ENCODE measurements around the gene MRPS12.
A peak's percentile ranks its signal among the peaks of the same experiment; 100 is the strongest.
"Not testable (repeated sequence)": the region's sequence is repeated elsewhere in the genome, so short reads cannot be mapped to it uniquely, and the experiment has no call there.

The MRPS12 gene

GRCh38 chr19:38930776-38931520 is at the start of gene MRPS12:
Gene MRPS12, plus strand, starts transcription at chr19:38930944. Its CDS starts 351 bp downstream, at chr19:38931295.
- H3K4me1 Mint-ChIP-seq (ENCODE audit: low read depth) = peaks cover 39% of the 10 kb centered on the region
- no peak for DNase-seq
- peaks cover 74% of the 10 kb centered on the region for H3K36me3 Mint-ChIP-seq (ENCODE audit: low read depth)

GRCh38 chr19:38883286-38883685 is 47.5 kb upstream of the MRPS12 start:
- Mint-ChIP-seq H3K4me1 (ENCODE audit: low read depth) (peaks cover 14% of the 10 kb centered on the region), H3K4me3 (no peak overlapping the region), H3K36me3 (ENCODE audit: low read depth) (peaks cover 19% of the 10 kb centered on the region), H3K9me3 (no peaks in the 10 kb centered on the region), H3K27ac (peak overlapping the region; percentile 20), H3K27me3 (no peaks in the 10 kb centered on the region)
- DNase-seq = no peak

More at GRCh38 chr19:38930776-38931520, at the start of gene MRPS12:
- H3K9me3 Mint-ChIP-seq = peaks cover 3% of the 10 kb centered on the region
- H3K27me3 Mint-ChIP-seq = no peaks in the 10 kb centered on the region
- peak within 1 kb of the TSS; percentile 99 for H3K27ac Mint-ChIP-seq
- H3K4me3 Mint-ChIP-seq = peak within 1 kb of the TSS; percentile 99

- Mint-ChIP-seq H3K27ac (peak overlapping the region; percentile 48), H3K36me3 (ENCODE audit: low read depth) (peaks cover 27% of the 10 kb centered on the region)
- H3K4me1 Mint-ChIP-seq (ENCODE audit: low read depth); DNase-seq; H3K27me3 Mint-ChIP-seq; H3K9me3 Mint-ChIP-seq; H3K4me3 Mint-ChIP-seq: not testable (repeated sequence)
Observed at GRCh38 chr19:38884691-38885090, 46.1 kb upstream of the MRPS12 start.

- Mint-ChIP-seq H3K27me3 (no peaks in the 10 kb centered on the region), H3K4me1 (ENCODE audit: low read depth) (no peaks in the 10 kb centered on the region), H3K27ac (no peak overlapping the region), H3K4me3 (no peak overlapping the region), H3K9me3 (no peaks in the 10 kb centered on the region), H3K36me3 (ENCODE audit: low read depth) (peaks cover 29% of the 10 kb centered on the region)
- no peak for DNase-seq
Observed at GRCh38 chr19:38888876-38889275, 41.9 kb upstream of the MRPS12 start.

DNA sequence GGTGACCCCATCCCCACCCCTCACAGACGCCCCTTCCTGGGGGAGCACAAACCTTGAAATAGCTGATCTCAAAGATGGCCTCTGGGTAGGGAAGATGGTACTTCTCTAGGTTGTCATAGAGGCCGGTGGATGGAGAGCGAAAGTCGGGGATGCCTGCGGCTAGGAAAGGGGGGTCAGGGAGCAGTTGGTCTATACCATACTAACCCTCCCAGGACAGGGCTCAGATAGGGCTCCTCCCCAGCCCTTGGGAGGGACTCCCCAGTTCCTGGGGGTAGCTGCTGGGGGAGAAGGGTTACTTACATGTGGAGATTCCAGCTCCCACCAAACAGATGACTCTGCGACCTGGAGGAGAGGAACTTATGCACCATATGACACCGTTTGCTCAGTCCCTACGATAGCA is 40.9 kb upstream of the MRPS12 start:
- Mint-ChIP-seq H3K36me3 (ENCODE audit: low read depth) (peaks cover 29% of the 10 kb centered on the region), H3K27me3 (no peaks in the 10 kb centered on the region), H3K27ac (no peak overlapping the region), H3K4me3 (no peak overlapping the region), H3K9me3 (no peaks in the 10 kb centered on the region), H3K4me1 (ENCODE audit: low read depth) (no peaks in the 10 kb centered on the region)
- no peak for DNase-seq

GRCh38 chr19:38890686-38891085 is 40.1 kb upstream of the MRPS12 start:
- no peak overlapping the region for H3K4me3 Mint-ChIP-seq
- H3K4me1 Mint-ChIP-seq (ENCODE audit: low read depth) = no peaks in the 10 kb centered on the region
- no peaks in the 10 kb centered on the region for H3K27me3 Mint-ChIP-seq
- no peak overlapping the region for H3K27ac Mint-ChIP-seq
- H3K36me3 Mint-ChIP-seq (ENCODE audit: low read depth) = peaks cover 29% of the 10 kb centered on the region
- H3K9me3 Mint-ChIP-seq = no peaks in the 10 kb centered on the region
- DNase-seq = no peak

DNA sequence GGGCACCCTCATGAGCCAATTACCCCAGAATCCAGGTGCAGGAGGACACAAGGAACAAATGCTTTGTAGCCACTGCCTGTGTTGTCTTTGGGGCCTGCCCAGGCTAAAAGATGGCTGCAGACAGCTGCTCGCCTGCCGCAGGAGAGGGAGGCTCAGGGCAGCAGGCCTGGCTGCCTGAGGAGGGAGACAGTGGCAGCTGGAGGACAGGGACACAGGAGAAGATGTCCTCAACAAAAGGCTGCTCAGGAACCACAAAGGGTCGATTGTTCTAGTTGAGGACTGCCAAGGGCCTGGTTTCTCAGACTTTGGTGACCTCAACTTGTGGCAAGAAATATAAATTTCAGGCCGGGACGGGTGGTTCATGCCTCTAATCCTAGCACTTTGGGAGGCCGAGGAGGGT is 39.0 kb upstream of the MRPS12 start:
- no peaks in the 10 kb centered on the region for H3K9me3 Mint-ChIP-seq
- peaks cover 27% of the 10 kb centered on the region for H3K36me3 Mint-ChIP-seq (ENCODE audit: low read depth)
- DNase-seq = no peak
- no peaks in the 10 kb centered on the region for H3K4me1 Mint-ChIP-seq (ENCODE audit: low read depth)
- H3K27ac Mint-ChIP-seq = peak overlapping the region; percentile 18
- no peak overlapping the region for H3K4me3 Mint-ChIP-seq
- H3K27me3 Mint-ChIP-seq = no peaks in the 10 kb centered on the region

- no peak overlapping the region for H3K4me3 Mint-ChIP-seq
- H3K9me3 Mint-ChIP-seq = no peaks in the 10 kb centered on the region
- no peak for DNase-seq
- H3K36me3 Mint-ChIP-seq (ENCODE audit: low read depth) = peaks cover 24% of the 10 kb centered on the region
- peak overlapping the region; percentile 37 for H3K27ac Mint-ChIP-seq
- H3K4me1 Mint-ChIP-seq (ENCODE audit: low read depth) = peaks cover 9% of the 10 kb centered on the region
- H3K27me3 Mint-ChIP-seq = no peaks in the 10 kb centered on the region
Observed at GRCh38 chr19:38892841-38893240, 37.9 kb upstream of the MRPS12 start.

- no peak for DNase-seq
- Mint-ChIP-seq H3K27ac (no peak overlapping the region), H3K27me3 (no peaks in the 10 kb centered on the region), H3K36me3 (ENCODE audit: low read depth) (peaks cover 24% of the 10 kb centered on the region), H3K4me1 (ENCODE audit: low read depth) (peaks cover 14% of the 10 kb centered on the region), H3K4me3 (no peak overlapping the region), H3K9me3 (no peaks in the 10 kb centered on the region)
Observed at GRCh38 chr19:38893341-38893771, 37.4 kb upstream of the MRPS12 start.

DNA sequence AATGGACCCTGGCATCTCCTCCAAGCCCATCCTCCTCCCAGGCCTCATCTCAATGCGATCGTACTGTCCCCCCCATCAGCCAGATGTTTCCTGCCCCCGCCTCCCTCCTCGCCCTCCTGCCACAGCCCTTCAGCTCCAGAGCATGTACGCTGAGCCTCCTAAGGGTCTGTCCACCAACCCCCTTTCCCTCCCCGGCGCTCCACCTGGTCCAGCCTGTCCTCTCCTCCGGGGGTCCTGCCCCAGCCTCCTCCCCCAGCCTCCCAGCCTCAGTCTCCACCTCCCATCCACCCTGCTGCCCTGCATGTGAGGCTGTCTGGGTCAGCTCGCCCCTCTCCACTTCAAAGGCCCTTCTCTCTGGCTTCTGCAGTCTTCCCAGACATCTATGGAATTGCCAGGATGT is 35.8 kb upstream of the MRPS12 start:
- Mint-ChIP-seq H3K27me3 (no peaks in the 10 kb centered on the region), H3K36me3 (ENCODE audit: low read depth) (peaks cover 18% of the 10 kb centered on the region), H3K4me1 (ENCODE audit: low read depth) (peaks cover 22% of the 10 kb centered on the region), H3K4me3 (no peak overlapping the region), H3K9me3 (no peaks in the 10 kb centered on the region), H3K27ac (peak overlapping the region; percentile 16)
- no peak for DNase-seq

- H3K27me3 Mint-ChIP-seq = no peaks in the 10 kb centered on the region
- peak overlapping the region; percentile 97 for H3K4me3 Mint-ChIP-seq
- peaks cover 42% of the 10 kb centered on the region for H3K4me1 Mint-ChIP-seq (ENCODE audit: low read depth)
- H3K27ac Mint-ChIP-seq = peak overlapping the region; percentile 94
- no peaks in the 10 kb centered on the region for H3K9me3 Mint-ChIP-seq
- no peak for DNase-seq
- peaks cover 35% of the 10 kb centered on the region for H3K36me3 Mint-ChIP-seq (ENCODE audit: low read depth)
Observed at GRCh38 chr19:38898788-38899446, 31.8 kb upstream of the MRPS12 start.

DNA sequence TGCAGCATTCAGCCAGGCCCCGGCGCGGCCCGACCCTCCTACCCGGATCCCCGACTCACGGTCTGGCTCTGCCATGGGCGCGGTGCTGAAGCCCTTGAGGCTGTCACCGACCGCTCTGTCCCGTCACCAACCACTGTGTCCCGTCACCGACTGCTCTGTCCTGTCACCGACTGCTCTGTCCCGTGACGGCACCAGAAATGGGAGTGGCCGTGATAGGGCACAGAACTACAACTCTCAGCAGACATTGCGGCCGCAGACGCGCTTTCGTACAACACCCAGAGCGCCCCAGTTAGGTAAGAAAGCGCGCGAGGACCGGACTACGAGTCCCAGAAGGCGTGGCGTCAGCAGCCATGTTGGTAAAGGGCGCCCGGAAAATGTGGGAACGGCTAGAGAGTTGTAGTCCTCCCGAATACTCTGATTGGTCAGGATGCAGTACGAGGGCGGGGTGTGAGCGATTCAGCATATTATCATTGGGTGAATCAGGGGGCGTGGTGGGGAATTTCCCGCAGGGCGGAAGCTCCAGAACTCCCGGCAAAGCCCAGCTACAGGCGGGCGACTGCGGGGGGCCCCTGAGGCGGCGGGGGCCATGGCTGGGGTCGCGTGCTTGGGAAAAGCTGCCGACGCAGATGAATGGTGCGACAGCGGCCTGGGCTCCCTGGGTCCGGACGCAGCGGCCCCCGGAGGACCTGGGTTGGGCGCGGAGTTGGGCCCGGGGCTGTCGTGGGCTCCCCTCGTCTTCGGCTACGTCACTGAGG is 31.1 kb upstream of the MRPS12 start, which contains the start of the genes NFKBIB and SIRT2:
Gene NFKBIB, plus strand, starts transcription at position 523 of the 755 bp plus-strand sequence. Its CDS starts 64 bp downstream, at position 587.
Gene SIRT2, minus strand, starts transcription at position 172 of the 755 bp plus-strand sequence. Its CDS starts 97 bp downstream, at position 75.
- H3K27me3 Mint-ChIP-seq = no peaks in the 10 kb centered on the region
- peak; percentile 96 for DNase-seq
- no peaks in the 10 kb centered on the region for H3K9me3 Mint-ChIP-seq
- H3K36me3 Mint-ChIP-seq (ENCODE audit: low read depth) = peaks cover 42% of the 10 kb centered on the region
- H3K27ac Mint-ChIP-seq = peak within 1 kb of the TSS; percentile 94
- peak within 1 kb of the TSS; percentile 97 for H3K4me3 Mint-ChIP-seq
- H3K4me1 Mint-ChIP-seq (ENCODE audit: low read depth) = peaks cover 48% of the 10 kb centered on the region

DNA sequence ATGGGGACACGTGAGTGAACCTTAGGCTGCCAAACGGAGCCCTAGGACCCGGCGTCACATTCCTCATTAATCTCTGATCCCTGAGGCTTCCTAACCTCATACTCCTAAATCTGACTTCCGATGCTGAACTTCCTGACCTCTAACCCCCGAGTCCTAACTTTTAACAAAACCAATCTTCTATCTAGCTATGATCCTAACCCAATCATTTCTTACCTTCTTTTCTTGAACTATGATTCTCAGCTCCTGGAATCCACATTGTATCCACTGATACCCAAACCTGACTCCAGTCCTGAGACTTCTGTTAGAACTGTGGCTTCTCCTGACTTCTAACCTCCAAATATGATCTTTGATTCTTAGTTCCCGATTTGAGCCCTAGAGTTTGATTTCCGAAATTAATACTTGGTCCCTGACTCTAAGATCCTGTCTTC is 30.5 kb upstream of the MRPS12 start:
- H3K9me3 Mint-ChIP-seq = no peaks in the 10 kb centered on the region
- H3K36me3 Mint-ChIP-seq (ENCODE audit: low read depth) = peaks cover 46% of the 10 kb centered on the region
- H3K27ac Mint-ChIP-seq = peak overlapping the region; percentile 94
- peaks cover 48% of the 10 kb centered on the region for H3K4me1 Mint-ChIP-seq (ENCODE audit: low read depth)
- no peaks in the 10 kb centered on the region for H3K27me3 Mint-ChIP-seq
- DNase-seq = no peak
- peak overlapping the region; percentile 97 for H3K4me3 Mint-ChIP-seq

DNA sequence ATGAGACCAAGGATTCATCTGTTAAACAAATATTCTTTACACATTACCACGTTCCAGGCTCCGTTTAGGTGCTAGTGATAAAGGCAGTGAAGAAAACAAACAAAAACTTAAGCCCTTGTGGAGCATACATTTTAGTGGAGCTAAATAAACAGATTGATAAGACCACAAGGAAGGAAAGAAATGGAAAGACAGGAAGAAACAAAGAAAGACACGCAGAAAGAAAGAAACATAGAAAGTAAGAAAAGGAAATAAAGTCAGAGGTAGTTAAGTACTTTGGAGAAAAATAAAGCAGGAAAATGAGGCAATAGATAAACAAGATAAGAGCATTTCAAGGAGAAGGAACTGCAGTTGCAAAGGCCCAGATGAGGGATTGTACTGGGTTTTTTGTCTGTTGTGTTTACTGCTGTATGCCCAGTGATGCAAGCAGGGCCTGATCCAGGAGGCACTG is 30.0 kb upstream of the MRPS12 start:
- peak overlapping the region; percentile 94 for H3K27ac Mint-ChIP-seq
- H3K4me1 Mint-ChIP-seq (ENCODE audit: low read depth) = peaks cover 48% of the 10 kb centered on the region
- H3K27me3 Mint-ChIP-seq = no peaks in the 10 kb centered on the region
- peaks cover 52% of the 10 kb centered on the region for H3K36me3 Mint-ChIP-seq (ENCODE audit: low read depth)
- H3K4me3 Mint-ChIP-seq = peak overlapping the region; percentile 97
- no peak for DNase-seq
- H3K9me3 Mint-ChIP-seq = no peaks in the 10 kb centered on the region

Measured in activated T-cell treated with anti-CD3 and anti-CD28 coated beads, Interleukin-2, amount 50 U/mL, for 24 hours (primary cell).